GM08714 (cell line): Measurements from ENCODE around the gene ASAP2.

Source experiments
- H3K4me3 ChIP-seq: fragments of 200-500 bp; sonication (Bioruptor generic); 2 replicates; pipeline ENCODE4 v1.5.1; 2014; ENCODE audit warnings: mild to moderate bottlenecking, low read length, inconsistent platforms
- ZNF274 ChIP-seq: IDR thresholded peaks from 2 replicates; pipeline ENCODE4 v1.6.1; 2012; ENCODE audit warnings: mild to moderate bottlenecking, low read depth, low read length

Gene ASAP2

GRCh38 chr2:9355270-9355669 lies 148.7 kb downstream of the ASAP2 start:
- H3K4me3 ChIP-seq, result no peak overlapping the region

GRCh38 chr2:9355716-9356115 lies 149.1 kb downstream of the ASAP2 start:
- no peak overlapping the region for H3K4me3 ChIP-seq
- no peak for TF ChIP-seq ZNF274

More at GRCh38 chr2:9355270-9355669, 148.7 kb downstream of the ASAP2 start:
- no peak for TF ChIP-seq ZNF274

GRCh38 chr2:9356261-9356660 lies 149.6 kb downstream of the ASAP2 start:
- H3K4me3 ChIP-seq, result no peak overlapping the region
- TF ChIP-seq ZNF274, result no peak

GRCh38 chr2:9358846-9359245 lies 152.2 kb downstream of the ASAP2 start:
- TF ChIP-seq ZNF274, result no peak
- no peak overlapping the region for H3K4me3 ChIP-seq

- no peak for TF ChIP-seq ZNF274
Measured at GRCh38 chr2:9359463-9359862, 152.9 kb downstream of the ASAP2 start.

GRCh38 chr2:9360110-9360509 lies 153.5 kb downstream of the ASAP2 start:
- no peak for TF ChIP-seq ZNF274
- H3K4me3 ChIP-seq, result no peak overlapping the region

More at GRCh38 chr2:9359463-9359862, 152.9 kb downstream of the ASAP2 start:
- H3K4me3 ChIP-seq, result no peak overlapping the region

- no peak for TF ChIP-seq ZNF274
- H3K4me3 ChIP-seq, result no peak overlapping the region
Measured at GRCh38 chr2:9360701-9361100, 154.1 kb downstream of the ASAP2 start.

- no peak overlapping the region for H3K4me3 ChIP-seq
- no peak for TF ChIP-seq ZNF274
Measured at GRCh38 chr2:9364373-9364772, 157.8 kb downstream of the ASAP2 start.

- no peak for TF ChIP-seq ZNF274
- no peak overlapping the region for H3K4me3 ChIP-seq
Measured at GRCh38 chr2:9364791-9365497, 158.3 kb downstream of the ASAP2 start.

GRCh38 chr2:9365498-9366019 lies 158.9 kb downstream of the ASAP2 start:
- TF ChIP-seq ZNF274, result no peak
- H3K4me3 ChIP-seq, result no peak overlapping the region

- H3K4me3 ChIP-seq, result no peak overlapping the region
- TF ChIP-seq ZNF274, result no peak
Measured at GRCh38 chr2:9366026-9366425, 159.4 kb downstream of the ASAP2 start.

GRCh38 chr2:9370746-9371145 lies 164.1 kb downstream of the ASAP2 start:
- no peak overlapping the region for H3K4me3 ChIP-seq
- TF ChIP-seq ZNF274, result no peak

GRCh38 chr2:9373047-9373446 lies 166.4 kb downstream of the ASAP2 start:
- H3K4me3 ChIP-seq, result no peak overlapping the region
- TF ChIP-seq ZNF274, result no peak

GRCh38 chr2:9373476-9373875 lies 166.9 kb downstream of the ASAP2 start:
- no peak for TF ChIP-seq ZNF274
- H3K4me3 ChIP-seq, result no peak overlapping the region

- no peak overlapping the region for H3K4me3 ChIP-seq
- TF ChIP-seq ZNF274, result no peak
Measured at GRCh38 chr2:9374071-9374730, 167.6 kb downstream of the ASAP2 start.
